HUES48 (cell line): ENCODE data around the gene SAMHD1.
"Not testable (repeated sequence)": the region's sequence is repeated elsewhere in the genome, so short reads cannot be mapped to it uniquely, and the experiment has no call there.

ENCODE experiments used
- H3K27ac ChIP-seq: one replicate; pipeline ENCODE4 v1.7.0; 2013; ENCODE audit warnings: low read depth, low read length, inconsistent platforms
- H3K27me3 ChIP-seq: 2 replicates; pipeline ENCODE4 v1.6.1; 2013; ENCODE audit warnings: mild to moderate bottlenecking, low read length; ENCODE audit not compliant: control insufficient read depth, insufficient read depth
- H3K36me3 ChIP-seq: 2 replicates; pipeline ENCODE4 v1.6.1; 2013; ENCODE audit warnings: low read length; ENCODE audit not compliant: control insufficient read depth, insufficient read depth
- H3K4me1 ChIP-seq: 2 replicates; pipeline ENCODE4 v1.6.1; 2013; ENCODE audit warnings: mild to moderate bottlenecking, low read length; ENCODE audit not compliant: control insufficient read depth, insufficient read depth
- H3K4me3 ChIP-seq: 2 replicates; pipeline ENCODE4 v1.5.1; 2013; ENCODE audit warnings: mild to moderate bottlenecking, low read depth, low read length
- H3K9ac ChIP-seq: 2 replicates; pipeline ENCODE4 v1.6.1; 2013; ENCODE audit warnings: mild to moderate bottlenecking, low read depth, low read length, moderate library complexity
- H3K9me3 ChIP-seq: 2 replicates; pipeline ENCODE4 v1.6.1; 2013; ENCODE audit warnings: low read length; ENCODE audit not compliant: control insufficient read depth, insufficient read depth

The SAMHD1 gene

DNA sequence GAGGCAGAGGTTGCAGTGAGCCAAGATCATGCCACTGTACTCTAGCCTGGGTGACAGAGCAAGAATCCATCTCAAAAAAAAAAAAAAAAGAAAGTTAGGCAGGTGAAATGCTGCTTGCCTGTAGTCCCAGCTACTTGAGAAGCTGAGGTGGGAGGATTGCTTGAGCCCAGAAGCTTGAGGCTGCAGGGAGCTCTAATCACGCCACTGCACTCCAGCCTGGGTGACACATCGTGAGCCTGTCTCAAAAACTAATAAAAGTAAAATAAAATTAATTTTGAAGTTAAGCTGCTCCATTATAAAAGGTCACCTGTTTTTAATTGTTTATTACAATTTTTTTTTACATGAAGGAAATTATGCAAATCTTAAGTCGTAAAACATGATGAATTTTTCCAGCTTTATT lies 23.2 kb upstream of the SAMHD1 start:
- no peaks in the 10 kb centered on the region for H3K9me3 ChIP-seq
- H3K4me3 ChIP-seq, result no peak overlapping the region
- peaks cover under 1% of the 10 kb centered on the region; the same call in 1 of the 2 replicates for H3K4me1 ChIP-seq
- no peak overlapping the region for H3K9ac ChIP-seq
- H3K27ac ChIP-seq, result no peak overlapping the region
- no peaks in the 10 kb centered on the region for H3K36me3 ChIP-seq
- no peaks in the 10 kb centered on the region for H3K27me3 ChIP-seq

DNA sequence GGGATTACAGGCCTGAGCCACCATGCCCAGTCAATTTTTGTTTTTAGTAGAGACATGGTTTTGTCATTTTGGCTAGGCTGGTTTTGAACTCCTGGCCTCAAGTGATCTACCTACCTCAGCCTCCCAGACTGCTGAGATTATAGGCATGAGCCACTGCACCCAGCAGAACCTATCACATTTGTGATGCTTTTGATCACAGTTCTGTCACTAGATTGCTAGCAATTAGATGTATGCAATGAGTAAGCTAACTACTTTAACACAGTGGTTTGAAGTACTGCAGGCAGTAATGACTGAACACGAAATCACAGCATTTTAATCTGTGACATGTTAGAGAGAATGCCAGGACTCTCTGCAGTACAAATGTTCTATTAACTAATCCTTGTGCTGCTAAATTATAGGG lies 19.6 kb upstream of the SAMHD1 start:
- H3K9me3 ChIP-seq, result no peaks in the 10 kb centered on the region
- no peak overlapping the region for H3K27ac ChIP-seq
- H3K4me1 ChIP-seq, result peaks cover 5% of the 10 kb centered on the region; the same call in 1 of the 2 replicates
- no peaks in the 10 kb centered on the region for H3K27me3 ChIP-seq
- no peak overlapping the region for H3K9ac ChIP-seq
- H3K36me3 ChIP-seq, result no peaks in the 10 kb centered on the region
- H3K4me3 ChIP-seq, result no peak overlapping the region

DNA sequence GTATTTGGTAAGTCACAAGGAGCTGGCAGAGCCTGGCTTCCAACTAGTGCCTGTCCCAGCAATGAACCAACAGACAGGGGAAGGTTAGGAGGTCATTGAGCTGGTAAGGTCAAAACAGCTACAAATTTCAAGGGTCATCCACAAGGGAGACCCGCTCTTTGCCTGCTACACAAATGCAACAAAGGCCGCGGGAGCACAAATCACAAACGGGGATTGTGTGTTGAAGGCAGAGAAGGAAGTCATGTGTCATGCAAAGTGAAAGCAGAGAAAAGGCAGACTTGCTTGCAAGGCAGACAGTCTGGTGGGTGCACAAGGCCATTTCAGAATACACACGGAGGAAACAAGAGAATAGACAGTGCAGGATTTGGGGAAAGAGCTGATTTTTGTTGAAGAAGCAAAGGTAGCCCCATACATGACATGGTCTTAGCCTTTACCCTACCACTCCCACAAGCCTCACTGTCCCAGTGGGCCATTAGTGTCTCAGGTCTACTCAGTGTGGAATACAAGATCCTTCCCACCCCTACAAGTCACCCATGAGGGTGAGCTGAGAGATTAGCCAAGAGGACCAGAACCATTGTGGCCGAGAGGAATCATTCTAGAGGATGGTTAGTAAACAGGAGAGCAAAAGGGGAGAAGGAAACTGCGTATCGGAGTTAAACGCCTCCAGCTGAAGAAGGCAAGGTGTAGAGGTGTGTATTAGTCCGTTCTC lies 18.1 kb upstream of the SAMHD1 start:
- H3K27ac ChIP-seq, result no peak overlapping the region
- H3K4me1 ChIP-seq, result peaks cover 5% of the 10 kb centered on the region; the same call in 1 of the 2 replicates
- H3K9ac ChIP-seq, result no peak overlapping the region
- H3K27me3 ChIP-seq, result no peaks in the 10 kb centered on the region
- no peaks in the 10 kb centered on the region for H3K36me3 ChIP-seq
- no peak overlapping the region for H3K4me3 ChIP-seq
- H3K9me3 ChIP-seq, result no peaks in the 10 kb centered on the region

DNA sequence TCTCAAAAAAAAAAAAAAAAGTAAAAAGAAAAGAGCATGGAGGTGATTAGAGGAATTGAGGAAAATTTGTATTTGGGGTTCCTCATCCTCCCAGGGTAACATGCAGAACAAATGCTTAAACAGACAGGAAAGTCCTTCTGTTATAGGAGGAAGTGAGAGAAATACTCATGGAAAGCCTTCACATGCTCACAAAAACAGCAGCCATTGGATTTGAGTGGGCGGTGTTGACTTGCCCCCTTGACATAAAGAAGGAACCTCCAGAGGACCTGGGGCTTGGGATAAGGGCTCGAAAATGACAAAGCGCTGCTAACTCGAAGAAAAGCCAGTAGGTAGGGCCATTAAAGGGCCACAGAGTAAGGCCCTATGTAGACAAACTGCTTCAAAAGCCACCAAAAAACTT lies 17.5 kb upstream of the SAMHD1 start:
- Histone ChIP-seq H3K27me3 (no peaks in the 10 kb centered on the region), H3K9me3 (no peaks in the 10 kb centered on the region), H3K9ac (no peak overlapping the region), H3K4me1 (peaks cover 5% of the 10 kb centered on the region; the same call in 1 of the 2 replicates), H3K27ac (no peak overlapping the region), H3K36me3 (no peaks in the 10 kb centered on the region), H3K4me3 (no peak overlapping the region)

DNA sequence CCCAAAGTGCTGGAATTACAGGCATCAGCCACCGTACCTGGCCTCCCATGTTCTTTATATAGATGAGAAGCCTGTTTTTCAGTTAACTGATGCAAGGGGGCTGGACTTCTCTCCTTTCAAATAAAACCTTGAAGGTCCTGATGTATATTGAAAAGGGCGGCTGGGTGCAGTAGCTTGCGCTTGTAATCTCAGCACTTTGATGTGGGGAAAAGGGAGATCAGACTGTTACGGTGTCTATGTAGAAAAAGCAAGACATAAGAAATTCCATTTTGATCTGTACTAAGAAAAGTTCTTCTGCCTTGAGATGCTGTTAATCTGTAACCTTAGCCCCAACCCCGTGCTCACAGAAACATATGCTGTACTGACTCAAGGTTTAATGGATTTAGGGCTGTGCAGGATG lies 16.1 kb upstream of the SAMHD1 start:
- H3K9ac ChIP-seq, result no peak overlapping the region
- H3K4me1 ChIP-seq, result peaks cover 5% of the 10 kb centered on the region; the same call in 1 of the 2 replicates
- no peak overlapping the region for H3K4me3 ChIP-seq
- no peaks in the 10 kb centered on the region for H3K36me3 ChIP-seq
- H3K27me3 ChIP-seq, result no peaks in the 10 kb centered on the region
- peaks cover 5% of the 10 kb centered on the region for H3K9me3 ChIP-seq
- no peak overlapping the region for H3K27ac ChIP-seq

DNA sequence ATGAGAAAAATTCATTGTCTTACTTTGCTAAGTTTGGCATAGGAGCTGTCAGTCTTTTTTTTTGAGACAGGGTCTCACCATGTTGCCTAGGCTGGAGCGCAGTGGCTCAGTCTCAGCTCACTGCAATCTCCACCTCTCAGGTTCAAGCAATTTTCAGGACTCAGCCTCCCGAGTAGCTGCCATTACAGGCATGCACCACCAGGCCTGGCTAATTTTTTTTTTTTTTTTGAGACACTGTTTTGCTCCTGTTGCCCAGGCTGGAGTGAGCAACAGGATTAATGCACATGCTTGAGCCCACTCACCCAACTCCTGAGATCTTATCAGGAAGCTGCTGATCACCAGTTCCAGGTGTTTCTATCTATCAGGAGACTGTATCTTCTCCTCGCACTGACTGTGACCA lies 15.5 kb upstream of the SAMHD1 start:
- H3K36me3 ChIP-seq, H3K27me3 ChIP-seq, H3K4me1 ChIP-seq, H3K9ac ChIP-seq, H3K27ac ChIP-seq, H3K4me3 ChIP-seq, H3K9me3 ChIP-seq: not testable (repeated sequence)

DNA sequence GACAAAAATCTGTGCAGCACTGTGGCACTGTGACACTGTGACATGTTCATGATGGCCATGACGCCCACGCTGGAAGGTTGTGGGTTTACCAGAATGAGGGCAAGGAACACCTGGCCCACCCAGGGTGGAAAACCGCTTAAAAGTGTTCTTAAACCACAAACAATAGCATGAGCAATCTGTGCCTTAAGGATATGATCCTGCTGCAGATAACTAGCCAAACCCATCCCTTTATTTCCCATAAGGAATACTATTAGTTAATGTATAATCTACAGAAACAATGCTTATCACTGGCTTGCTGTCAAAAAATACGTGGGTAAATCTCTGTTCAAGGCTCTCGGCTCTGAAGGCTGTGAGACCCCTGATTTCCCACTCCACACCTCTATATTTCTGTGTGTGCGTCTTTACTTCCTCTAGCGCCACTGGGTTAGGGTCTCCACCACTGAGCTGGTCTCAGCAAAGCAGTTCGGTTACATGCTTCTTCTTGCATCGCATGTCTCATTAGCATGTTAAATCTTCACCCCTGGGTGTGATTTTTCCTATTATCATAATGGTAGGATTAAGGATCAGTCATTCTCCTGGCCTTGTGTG lies 10.9 kb upstream of the SAMHD1 start:
- H3K4me1 ChIP-seq, H3K9me3 ChIP-seq, H3K27ac ChIP-seq, H3K27me3 ChIP-seq, H3K9ac ChIP-seq, H3K36me3 ChIP-seq, H3K4me3 ChIP-seq: not testable (repeated sequence)

DNA sequence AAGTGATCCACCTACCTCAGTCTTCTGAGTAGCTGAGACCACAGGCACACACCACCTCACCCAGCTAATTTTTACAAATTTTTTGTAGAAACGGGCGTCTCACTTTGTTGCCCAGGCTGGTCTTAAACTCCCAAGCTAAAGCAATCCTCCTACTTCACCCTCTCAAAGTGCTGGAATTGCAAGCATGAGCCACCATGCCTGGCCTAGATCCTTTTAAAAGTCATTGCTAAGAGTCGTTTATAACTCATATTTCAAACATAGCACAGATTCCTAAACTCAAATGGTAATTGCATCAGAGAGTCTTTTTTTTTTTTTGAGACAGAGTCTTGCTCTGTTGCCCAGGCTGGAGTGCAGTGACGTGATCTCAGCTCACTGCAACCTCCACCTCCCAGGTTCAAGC lies 7.7 kb upstream of the SAMHD1 start:
- Histone ChIP-seq H3K9me3 (peaks cover 8% of the 10 kb centered on the region), H3K4me1 (no peaks in the 10 kb centered on the region), H3K9ac (no peak overlapping the region), H3K27me3 (no peaks in the 10 kb centered on the region), H3K36me3 (no peaks in the 10 kb centered on the region), H3K27ac (no peak overlapping the region), H3K4me3 (no peak overlapping the region)

DNA sequence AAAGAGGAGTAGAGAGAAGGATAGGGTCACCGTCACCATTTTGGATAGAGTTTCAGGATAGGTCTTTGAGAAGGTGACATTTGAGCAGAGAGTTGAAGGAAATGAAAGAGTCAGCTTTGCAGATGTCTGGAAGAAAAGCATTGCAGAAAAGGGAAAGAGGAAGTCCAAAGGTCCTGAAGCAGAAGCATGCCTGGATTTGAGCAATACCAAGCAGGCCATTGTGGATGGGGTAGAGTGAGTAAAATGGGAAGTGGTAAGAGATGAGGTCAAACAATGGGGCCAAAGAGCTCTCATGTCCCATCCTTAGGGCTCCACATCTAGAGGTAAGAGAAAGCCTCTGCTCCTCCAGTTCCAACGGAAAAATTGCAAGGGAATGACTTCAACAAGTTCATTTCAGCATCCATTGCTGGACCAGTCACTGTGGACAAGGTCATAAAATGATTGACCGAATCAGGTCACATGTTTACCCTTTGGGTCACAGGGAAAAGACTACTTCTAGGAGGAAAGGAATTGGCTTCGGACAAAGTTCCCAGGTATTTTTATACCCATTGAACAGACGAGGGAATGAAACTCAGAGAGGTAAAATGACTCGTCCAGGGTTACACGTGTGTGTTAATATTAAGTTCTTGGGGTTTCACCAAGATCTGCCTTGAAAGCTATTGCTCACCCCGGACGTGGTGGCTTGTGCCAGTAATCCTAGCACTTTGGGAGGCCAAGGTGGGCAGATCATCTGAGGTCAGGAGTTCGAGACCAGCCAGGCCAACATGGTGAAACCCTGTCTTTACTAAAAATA lies 6.6 kb upstream of the SAMHD1 start:
- Histone ChIP-seq H3K36me3 (no peaks in the 10 kb centered on the region), H3K27me3 (no peaks in the 10 kb centered on the region), H3K9me3 (peaks cover 5% of the 10 kb centered on the region), H3K9ac (no peak overlapping the region), H3K27ac (no peak overlapping the region), H3K4me1 (no peaks in the 10 kb centered on the region), H3K4me3 (no peak overlapping the region)

DNA sequence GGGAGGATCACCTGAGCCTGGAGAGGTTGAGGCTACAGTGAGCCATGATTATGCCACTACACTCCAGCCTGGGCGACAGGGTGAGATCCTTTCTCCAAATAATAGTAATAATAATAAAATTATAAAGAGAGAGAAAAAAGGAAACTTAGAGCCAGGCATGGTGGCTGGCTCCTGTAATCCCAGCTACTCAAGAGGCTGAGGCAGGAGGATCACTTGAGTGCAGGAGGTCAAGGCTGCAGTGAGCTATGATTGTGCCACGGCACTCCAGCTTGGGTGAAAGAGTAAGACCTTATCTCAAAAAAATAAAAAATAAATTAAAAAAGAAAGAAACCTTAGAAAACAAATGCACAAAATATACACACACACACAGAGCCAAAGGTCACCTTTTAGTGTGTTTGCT lies 5.2 kb upstream of the SAMHD1 start:
- Histone ChIP-seq H3K27me3 (no peaks in the 10 kb centered on the region), H3K4me3 (no peak overlapping the region), H3K4me1 (peaks cover 7% of the 10 kb centered on the region), H3K27ac (no peak overlapping the region), H3K9me3 (no peaks in the 10 kb centered on the region), H3K9ac (no peak overlapping the region), H3K36me3 (no peaks in the 10 kb centered on the region)

DNA sequence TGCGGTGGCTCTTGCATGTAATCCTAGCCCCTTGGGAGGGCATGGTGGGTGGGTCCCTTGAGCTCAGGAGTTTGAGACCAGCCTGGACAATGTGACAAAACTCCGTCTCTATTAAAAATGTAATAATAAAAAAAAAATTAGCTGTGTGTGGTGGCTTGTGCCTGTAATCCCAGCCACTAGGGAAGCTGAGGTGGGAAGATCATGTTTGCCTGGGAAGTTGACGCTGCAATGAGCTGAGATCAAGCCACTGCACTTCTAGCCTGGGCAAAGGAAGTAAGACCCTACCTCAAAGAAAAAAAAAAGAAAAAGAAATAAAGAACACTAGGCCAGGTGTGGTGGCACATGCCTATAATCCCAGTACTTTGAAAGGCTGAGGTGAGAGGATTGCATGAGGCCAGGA lies 4.5 kb upstream of the SAMHD1 start:
- H3K4me3 ChIP-seq, result no peak overlapping the region

More for the DNA sequence above, 4.5 kb upstream of the SAMHD1 start:
- Histone ChIP-seq H3K4me1 (peaks cover 7% of the 10 kb centered on the region), H3K9me3 (no peaks in the 10 kb centered on the region), H3K27ac (no peak overlapping the region), H3K27me3 (no peaks in the 10 kb centered on the region), H3K9ac (no peak overlapping the region), H3K36me3 (no peaks in the 10 kb centered on the region)
